HG02852 (cell line): Measurements from ENCODE around the gene TARBP1.
"Not testable (repeated sequence)": the region's sequence is repeated elsewhere in the genome, so short reads cannot be mapped to it uniquely, and the experiment has no call there.

Experiments
- ATAC-seq: cut with Tn5 transposase; IDR thresholded peaks from one replicate; pipeline ENCODE4 v1.9.1; 2021; ENCODE audit warnings: mild to moderate bottlenecking, moderate library complexity; ENCODE audit not compliant: unreplicated experiment

The TARBP1 gene

GRCh38 chr1:234399515-234399914, 79.5 kb downstream of the TARBP1 start:
- ATAC-seq = not testable (repeated sequence)

DNA sequence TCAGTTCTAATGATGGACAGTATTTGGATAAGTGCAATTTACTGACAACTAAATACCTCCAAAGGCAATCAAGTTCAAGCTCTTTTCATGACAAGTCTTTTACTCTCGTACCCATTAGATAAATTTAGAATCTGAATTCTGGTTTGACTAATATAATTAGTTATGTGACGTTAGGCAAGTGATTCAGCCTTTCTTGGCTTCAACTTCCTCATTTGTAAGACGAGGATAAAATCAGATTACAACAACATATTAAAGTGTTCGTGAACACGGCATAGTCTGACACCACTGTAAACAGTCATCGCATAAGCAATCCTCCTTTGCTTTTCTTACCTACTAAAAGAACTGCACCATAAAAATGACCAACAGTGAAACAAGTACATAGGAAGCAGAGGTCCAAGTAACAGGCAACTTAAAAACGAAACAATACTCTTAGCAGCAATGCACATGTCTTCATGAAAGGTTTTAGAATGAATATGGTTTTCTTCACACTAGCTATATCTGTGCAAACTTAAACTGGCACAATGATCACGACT, 80.1 kb downstream of the TARBP1 start:
- peak; percentile 56 for ATAC-seq

DNA sequence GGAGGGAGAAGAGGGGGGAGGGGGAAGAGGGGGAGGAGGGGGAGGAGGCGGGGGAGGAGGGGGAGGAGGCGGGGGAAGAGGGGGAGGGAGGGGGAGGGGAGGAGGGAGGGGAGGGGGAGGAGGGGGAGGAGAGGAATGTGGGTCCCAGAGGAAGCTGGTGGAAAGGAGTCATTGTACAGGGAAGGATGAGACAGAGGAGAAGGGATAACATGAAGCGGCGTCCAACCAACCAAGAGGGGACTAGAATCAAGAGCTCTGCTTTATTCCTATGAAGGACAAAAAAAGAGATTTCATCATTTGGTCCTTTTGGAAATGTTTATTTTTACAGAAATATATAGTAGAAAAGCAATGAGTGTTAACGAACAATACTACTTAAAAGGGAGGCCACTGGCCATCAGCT, 81.2 kb downstream of the TARBP1 start:
- ATAC-seq = no peak

- no peak for ATAC-seq
Measured at GRCh38 chr1:234396871-234397270, 82.1 kb downstream of the TARBP1 start.

DNA sequence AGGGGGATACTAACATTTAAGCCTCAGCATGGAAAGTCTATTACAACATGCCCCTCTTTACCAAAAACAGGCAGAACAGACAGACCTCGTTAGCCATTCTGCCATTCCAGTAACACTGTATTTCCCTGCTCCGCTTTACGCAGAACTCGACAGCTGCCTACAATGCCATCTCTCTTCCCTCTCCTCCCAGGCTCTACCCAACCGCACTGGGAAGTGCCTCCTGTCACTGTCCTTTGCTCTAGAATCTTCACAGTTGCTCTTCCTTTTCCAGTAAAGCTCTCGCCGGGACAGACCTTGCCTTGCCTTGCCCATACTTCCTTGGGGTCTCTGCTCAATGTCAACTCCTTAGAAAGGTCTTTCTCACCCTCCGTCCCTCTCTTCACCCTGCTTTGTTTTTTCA, 82.9 kb downstream of the TARBP1 start:
- no peak for ATAC-seq

- no peak for ATAC-seq
Measured at GRCh38 chr1:234395297-234395696, 83.7 kb downstream of the TARBP1 start.

GRCh38 chr1:234393190-234393589, 85.8 kb downstream of the TARBP1 start:
- ATAC-seq = no peak

DNA sequence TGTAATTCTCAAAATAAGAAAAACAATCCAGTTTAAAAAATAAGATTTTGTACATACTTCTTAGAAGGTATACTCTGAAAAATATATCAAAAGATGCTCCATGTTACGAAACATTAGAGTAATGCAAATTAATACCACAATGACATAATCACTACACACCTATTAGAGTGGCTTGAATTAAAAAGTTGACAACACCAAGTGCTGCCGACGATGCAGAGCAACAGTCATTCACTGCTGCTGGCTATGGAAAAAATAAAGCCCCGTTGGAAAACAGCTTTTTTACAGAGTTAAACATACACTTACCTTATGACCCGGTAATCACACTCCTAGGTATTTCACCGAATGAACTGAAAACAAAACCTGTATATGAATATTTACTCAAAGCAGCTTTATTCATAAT, 90.9 kb downstream of the TARBP1 start:
- no peak for ATAC-seq

DNA sequence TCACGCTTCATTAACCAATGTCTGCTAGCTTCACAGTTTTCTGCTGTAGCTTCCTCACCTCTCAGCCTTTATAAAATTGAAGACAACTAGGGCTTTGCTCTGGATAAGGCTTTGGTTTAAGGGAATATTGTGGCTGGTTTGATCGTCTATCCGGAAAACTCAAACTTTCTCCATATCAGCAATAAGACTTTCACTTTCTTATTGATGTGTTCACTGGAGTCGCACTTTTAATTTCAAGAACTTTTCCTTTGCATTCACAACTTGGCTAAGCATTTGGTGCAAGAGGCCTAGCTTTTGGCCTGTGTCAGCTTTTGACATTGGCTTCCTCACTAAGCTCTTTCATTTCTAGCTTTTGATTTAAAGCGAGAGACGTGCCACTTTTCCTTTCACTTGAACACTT, 92.9 kb downstream of the TARBP1 start:
- ATAC-seq = no peak

DNA sequence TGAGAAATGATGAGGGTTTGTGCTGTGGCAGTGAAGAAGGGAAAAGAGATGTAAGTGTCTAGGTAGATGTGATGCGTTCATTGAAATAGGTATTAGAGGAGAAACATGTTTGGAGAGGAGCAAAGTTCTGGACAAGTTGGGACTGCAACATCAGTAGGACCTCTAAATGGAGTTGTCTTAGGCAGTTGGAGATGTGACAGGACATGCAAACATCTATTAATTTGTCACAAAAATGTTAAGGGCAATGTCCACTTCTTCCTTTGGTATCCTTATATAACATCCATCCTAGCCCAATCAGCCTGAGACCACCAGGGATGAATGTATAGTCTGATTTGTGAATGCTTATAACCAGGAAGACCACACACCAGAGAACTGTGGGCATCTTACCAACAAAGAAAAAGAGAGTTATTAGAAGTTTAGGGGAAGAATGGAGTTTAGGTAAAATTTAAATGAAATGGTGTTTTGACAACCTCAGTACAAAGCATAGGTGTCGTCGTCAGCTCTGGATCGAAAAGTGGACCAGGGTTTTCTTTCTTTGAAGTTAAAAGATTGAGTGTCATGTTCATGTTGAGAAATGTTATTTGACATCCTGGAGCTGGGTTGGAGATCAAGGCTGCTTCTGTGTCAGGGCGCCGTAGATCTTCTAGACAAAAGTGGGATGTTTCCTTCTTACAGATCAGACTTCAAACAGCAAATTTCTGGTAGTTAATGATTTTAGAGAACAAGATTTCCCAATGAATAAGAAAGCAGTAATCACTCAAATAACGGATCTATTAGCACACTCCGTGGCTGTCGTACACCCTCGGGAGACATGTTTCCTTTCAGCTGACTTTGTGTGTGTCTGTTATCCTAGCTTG, 97.1 kb downstream of the TARBP1 start:
- no peak for ATAC-seq

DNA sequence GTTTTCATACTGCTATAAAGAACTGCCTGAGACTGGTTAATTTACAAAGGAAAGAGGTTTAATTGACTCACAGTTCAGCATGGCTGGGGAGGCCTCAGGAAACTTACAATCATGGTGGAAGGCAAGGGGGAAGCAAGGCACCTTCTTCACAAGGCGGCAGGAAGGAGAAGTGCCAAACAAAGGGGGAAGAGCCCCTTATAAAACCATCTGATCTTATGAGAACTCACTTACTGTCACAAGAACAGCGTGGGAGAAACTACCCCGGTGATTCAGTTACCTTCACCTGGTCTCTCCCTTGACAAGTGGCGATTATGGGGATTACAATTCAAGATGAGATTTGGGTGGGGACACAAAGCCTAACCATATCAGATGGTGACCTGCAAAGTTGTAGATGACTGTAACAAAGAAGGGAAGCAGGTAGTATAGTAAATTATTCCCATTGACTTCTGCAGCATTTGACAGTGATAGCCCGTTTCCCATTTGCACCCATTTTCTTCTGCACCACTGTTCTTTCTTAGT, 99.3 kb downstream of the TARBP1 start:
- ATAC-seq = not testable (repeated sequence)

DNA sequence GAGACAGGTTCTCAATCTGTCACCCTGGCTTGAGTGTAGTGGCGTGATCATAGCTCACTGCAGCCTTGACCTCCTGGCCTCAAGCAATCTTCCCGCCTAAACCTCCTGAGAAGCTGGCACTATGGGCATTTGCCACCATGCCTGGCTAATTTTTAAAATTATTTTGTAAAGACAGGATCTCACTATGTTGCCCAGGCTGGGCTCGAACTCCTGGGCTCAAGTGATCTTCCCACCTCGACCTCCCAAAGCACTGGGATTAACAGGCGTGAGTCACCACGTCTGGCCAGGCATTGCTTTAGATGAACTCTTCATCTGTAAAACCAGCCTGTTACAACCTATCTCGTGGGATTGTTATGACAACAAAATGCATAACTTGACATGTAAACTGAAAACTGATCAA, 103.3 kb downstream of the TARBP1 start:
- no peak for ATAC-seq

- peak; percentile 26 for ATAC-seq
Measured at GRCh38 chr1:234373959-234374254, 105.1 kb downstream of the TARBP1 start.

DNA sequence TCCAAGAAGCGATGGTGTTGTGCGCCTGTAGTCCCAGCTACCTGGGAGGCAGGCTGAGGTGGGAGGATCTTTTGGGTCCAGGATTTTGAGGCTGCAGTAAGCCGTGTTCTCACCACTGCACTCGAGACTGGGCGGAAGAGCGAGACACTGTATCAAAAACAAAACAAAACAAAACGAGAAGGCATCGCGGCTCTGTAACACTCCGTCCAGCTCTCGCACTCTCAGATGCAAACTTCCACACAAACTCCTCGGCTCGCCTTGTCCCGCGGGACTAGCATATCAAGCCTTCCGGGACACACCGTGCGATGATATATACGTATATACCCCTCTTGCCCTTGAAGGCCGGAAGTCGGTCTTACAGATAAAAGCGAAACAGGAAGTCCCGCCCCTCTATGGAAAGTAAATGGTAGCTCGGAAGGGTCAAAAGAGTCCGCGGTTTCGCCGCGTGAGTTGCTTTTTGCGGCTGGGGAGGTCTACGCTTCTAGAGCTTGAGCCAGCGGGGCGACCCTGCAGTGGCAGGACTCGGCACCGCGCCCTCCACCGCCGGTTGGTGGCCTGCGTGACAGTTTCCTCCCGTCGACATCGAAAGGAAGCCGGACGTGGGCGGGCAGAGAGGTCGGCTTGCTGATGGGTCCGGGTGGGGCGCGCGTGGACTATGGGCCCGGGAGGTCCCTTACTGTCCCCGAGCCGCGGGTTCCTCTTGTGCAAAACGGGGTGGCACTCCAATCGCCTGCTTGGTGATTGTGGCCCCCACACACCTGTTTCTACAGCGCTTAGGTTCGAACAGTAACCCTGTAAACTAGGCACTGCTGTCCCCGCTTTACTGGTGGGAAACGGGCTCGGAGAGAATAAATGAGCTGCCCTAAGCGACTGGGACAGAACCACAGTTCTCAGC, 105.7 kb downstream of the TARBP1 start, which contains the start of gene COA6:
COA6 (plus strand) TSS at position 393 of the 895 bp plus-strand sequence; CDS start at position 404, 11 bp downstream.
- ATAC-seq = peak; percentile 92

DNA sequence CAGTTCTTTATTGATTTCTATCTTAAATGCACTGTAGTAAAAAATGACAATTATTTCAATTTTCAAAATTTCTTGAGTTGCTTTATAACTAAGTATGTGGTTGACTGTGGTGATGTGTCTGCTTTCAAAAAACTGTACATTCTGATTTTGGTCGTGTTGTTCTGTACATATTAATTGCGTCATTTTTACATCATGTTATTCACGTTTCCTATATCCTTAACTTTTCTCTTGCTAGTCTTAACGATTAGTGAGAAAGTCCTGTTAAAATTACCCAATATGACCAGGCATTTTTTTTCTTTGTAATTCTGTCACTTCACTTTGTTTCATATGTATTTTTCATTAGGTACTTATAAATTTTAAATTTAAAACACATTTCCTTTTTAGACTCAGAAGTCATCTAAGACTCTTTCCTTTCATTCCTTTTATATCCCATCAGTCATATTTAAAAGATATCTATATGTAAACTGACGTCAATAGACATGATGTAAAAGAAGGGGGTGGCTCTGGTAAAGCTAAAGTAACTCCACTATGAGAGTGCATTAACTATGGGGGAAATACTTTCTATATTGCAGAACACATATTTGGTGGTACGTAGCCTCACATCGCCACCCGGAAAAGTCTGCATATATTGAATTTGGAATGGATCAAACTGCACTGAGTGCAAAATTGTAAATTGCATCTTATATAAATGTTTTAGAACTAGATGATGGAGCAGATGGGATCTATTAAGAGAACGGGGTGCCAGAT, 106.8 kb downstream of the TARBP1 start:
- no peak for ATAC-seq

DNA sequence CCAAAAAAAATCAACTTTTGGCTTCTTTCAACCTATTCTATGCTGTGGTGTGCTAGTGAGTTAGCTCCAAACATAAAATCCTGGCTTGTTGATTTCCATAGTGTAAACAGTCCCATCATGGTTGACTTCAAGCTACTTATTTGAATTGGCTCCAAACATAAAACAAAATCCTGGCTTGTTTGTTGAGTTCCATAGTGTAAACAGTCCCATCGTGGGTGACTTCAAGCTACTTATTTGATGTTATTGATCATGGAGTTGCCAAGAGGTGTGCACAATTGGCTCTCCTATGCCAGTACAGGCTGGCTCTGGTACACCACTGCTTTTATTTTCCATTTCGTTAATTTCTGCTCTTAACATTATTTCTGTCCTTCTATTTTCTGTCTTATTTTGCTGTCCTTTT, 107.6 kb downstream of the TARBP1 start:
- no peak for ATAC-seq

- no peak for ATAC-seq
Measured at GRCh38 chr1:234369784-234370183, 109.2 kb downstream of the TARBP1 start.

DNA sequence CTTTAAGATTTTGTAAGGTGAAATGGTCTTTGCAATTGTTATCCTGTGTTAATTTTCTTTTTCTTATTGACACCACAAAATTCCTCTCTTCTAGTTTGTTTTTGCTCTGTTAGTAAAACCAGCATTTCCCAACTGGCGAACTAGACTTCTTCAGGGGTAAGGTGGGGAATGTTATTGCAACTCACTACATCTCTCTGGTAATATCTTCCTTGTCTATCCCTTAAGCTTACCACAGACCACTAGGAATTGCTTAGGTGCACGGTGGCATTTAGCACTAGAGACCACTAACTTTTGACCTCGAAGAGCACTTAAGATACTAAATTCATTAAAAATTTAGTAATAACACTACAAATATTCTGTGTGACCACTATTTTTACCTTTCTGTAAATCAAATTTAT, 109.9 kb downstream of the TARBP1 start:
- ATAC-seq = no peak

GRCh38 chr1:234368320-234369032, 110.5 kb downstream of the TARBP1 start:
- ATAC-seq = no peak

- ATAC-seq = no peak
Measured at GRCh38 chr1:234362558-234362957, 116.4 kb downstream of the TARBP1 start.
